Epithelial cell of prostate (primary cell): Measurements from ENCODE around the gene P2RY12.

ENCODE experiments used
- DNase-seq: peaks from one replicate; pipeline ENCODE4 v3.0.0-alpha.2; 2011; ENCODE audit warnings: low read depth, low spot score
- H3K27ac ChIP-seq: fragments of 450-650 bp; 2 replicates; pipeline ENCODE4 v1.5.1; 2017; ENCODE audit warnings: mild to moderate bottlenecking

P2RY12 gene

GRCh38 chr3:151384741-151385174 lies at the start of gene P2RY12:
Gene P2RY12 (minus strand): TSS chr3:151384753. CDS start chr3:151338845, 45,908 bp downstream.
- H3K27ac ChIP-seq = no peak within 1 kb of the TSS
- no peak for DNase-seq

- no peak for DNase-seq
- H3K27ac ChIP-seq = no peak overlapping the region
These were observed 48.2 kb upstream of the P2RY12 start for GRCh38 chr3:151432616-151433372.

GRCh38 chr3:151431940-151432339 lies 47.4 kb upstream of the P2RY12 start:
- DNase-seq = peak; percentile 77
- H3K27ac ChIP-seq = peak overlapping the region; percentile 2

GRCh38 chr3:151430821-151431484 lies 46.4 kb upstream of the P2RY12 start:
- H3K27ac ChIP-seq = no peak overlapping the region
- no peak for DNase-seq

GRCh38 chr3:151428386-151428785 lies 43.8 kb upstream of the P2RY12 start:
- no peak overlapping the region for H3K27ac ChIP-seq

GRCh38 chr3:151426341-151426657 lies 41.7 kb upstream of the P2RY12 start:
- H3K27ac ChIP-seq = no peak overlapping the region
- DNase-seq = no peak

More at GRCh38 chr3:151428386-151428785, 43.8 kb upstream of the P2RY12 start:
- DNase-seq = no peak

- no peak overlapping the region for H3K27ac ChIP-seq
- DNase-seq = no peak
These were observed 41.2 kb upstream of the P2RY12 start for GRCh38 chr3:151425627-151426340.

GRCh38 chr3:151423091-151423490 lies 38.5 kb upstream of the P2RY12 start:
- H3K27ac ChIP-seq = no peak overlapping the region
- no peak for DNase-seq

- no peak for DNase-seq
These were observed 37.4 kb upstream of the P2RY12 start for GRCh38 chr3:151421938-151422337.

GRCh38 chr3:151419806-151420205 lies 35.3 kb upstream of the P2RY12 start:
- H3K27ac ChIP-seq = no peak overlapping the region
- no peak for DNase-seq

More at GRCh38 chr3:151421938-151422337, 37.4 kb upstream of the P2RY12 start:
- no peak overlapping the region for H3K27ac ChIP-seq

GRCh38 chr3:151415289-151415688 lies 30.7 kb upstream of the P2RY12 start:
- DNase-seq = no peak
- no peak overlapping the region for H3K27ac ChIP-seq

GRCh38 chr3:151412989-151413388 lies 28.4 kb upstream of the P2RY12 start:
- no peak overlapping the region for H3K27ac ChIP-seq
- DNase-seq = no peak

GRCh38 chr3:151410891-151411559 lies 26.5 kb upstream of the P2RY12 start:
- H3K27ac ChIP-seq = no peak overlapping the region
- DNase-seq = no peak

GRCh38 chr3:151407928-151408327 lies 23.4 kb upstream of the P2RY12 start:
- H3K27ac ChIP-seq = no peak overlapping the region
- no peak for DNase-seq

GRCh38 chr3:151404316-151404715 lies 19.8 kb upstream of the P2RY12 start:
- H3K27ac ChIP-seq = no peak overlapping the region
- no peak for DNase-seq

- peak; percentile 27 for DNase-seq
- no peak overlapping the region for H3K27ac ChIP-seq
These were observed 18.7 kb upstream of the P2RY12 start for GRCh38 chr3:151403246-151403645.

- no peak for DNase-seq
- no peak overlapping the region for H3K27ac ChIP-seq
These were observed 17.8 kb upstream of the P2RY12 start for GRCh38 chr3:151402349-151402748.

- peak overlapping the region; percentile 18 for H3K27ac ChIP-seq
- peak; percentile 52 for DNase-seq
These were observed 15.8 kb upstream of the P2RY12 start for GRCh38 chr3:151400341-151400740.

GRCh38 chr3:151398895-151399294 lies 14.3 kb upstream of the P2RY12 start:
- H3K27ac ChIP-seq = no peak overlapping the region
- DNase-seq = no peak

- H3K27ac ChIP-seq = peak overlapping the region; percentile 42
- peak; percentile 78 for DNase-seq
These were observed 11.3 kb upstream of the P2RY12 start for GRCh38 chr3:151395806-151396205.

- peak overlapping the region; percentile 42 for H3K27ac ChIP-seq
- DNase-seq = peak; percentile 46
These were observed 10.1 kb upstream of the P2RY12 start for GRCh38 chr3:151394611-151395010.
